ENCODE data around the gene ROBO1.
"Not testable (repeated sequence)": the region's sequence is repeated elsewhere in the genome, so short reads cannot be mapped to it uniquely, and the experiment has no call there.

The ROBO1 gene

DNA sequence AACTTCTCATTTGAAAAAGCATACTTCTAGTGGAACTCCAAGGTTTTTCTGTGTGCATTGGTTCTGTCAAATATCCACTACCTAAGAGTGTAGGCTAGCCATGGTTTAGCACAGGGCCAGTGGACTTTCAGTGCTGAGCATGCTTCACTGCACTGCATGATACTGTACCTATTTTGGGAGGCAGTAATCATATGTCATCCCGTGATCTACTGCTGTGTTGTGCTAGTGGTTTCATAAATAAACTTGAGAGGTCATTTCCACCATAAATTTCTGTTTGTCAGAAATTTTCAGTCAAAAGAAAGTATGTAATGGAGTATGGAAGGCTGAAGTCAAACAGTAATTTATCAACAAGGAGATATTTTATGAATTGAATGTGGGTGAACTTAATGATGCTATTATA is 203.6 kb downstream of the ROBO1 start:
- Histone ChIP-seq H3K27ac (no peak overlapping the region), H3K4me3 (no peak overlapping the region)

DNA sequence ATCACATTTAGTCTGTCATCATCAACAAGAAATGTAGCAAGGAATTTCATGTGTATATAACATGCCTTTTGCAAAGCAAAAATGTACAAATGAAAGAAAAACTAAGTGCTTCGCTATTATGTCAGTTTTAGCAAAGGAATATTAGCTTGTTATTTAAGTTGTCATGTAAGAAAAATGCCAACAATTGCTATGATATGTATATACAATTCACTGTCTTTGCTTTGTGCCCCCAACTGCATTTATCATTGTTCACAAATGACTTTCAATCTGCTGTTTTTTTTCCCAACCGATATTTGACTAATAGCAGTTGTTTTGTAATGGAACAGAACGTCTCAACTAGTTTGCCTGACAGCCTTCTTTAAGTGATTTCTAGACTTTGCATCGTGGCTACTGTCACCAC is 207.1 kb downstream of the ROBO1 start:
- Histone ChIP-seq H3K4me3 (no peak overlapping the region), H3K27ac (no peak overlapping the region)

DNA sequence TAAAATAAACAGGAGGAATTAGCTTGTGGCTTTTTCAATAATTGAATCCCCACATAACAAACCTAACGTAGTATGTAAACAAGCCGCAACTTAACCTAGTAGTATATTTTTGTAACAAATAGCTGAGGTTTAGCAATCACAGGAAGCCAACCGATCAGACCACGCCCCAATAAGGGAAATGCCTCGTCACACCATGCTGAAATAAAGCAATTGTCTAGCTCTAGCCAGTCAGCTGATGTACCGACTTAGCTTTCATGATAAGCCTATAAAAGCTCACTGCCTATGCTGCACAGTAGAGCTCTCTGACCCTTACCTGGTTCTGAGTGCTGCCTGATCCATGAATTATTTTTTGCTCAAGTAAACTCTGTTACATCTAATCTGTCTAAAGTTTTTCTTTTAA is 208.9 kb downstream of the ROBO1 start:
- no peak overlapping the region for H3K27ac ChIP-seq
- no peak overlapping the region for H3K4me3 ChIP-seq

DNA sequence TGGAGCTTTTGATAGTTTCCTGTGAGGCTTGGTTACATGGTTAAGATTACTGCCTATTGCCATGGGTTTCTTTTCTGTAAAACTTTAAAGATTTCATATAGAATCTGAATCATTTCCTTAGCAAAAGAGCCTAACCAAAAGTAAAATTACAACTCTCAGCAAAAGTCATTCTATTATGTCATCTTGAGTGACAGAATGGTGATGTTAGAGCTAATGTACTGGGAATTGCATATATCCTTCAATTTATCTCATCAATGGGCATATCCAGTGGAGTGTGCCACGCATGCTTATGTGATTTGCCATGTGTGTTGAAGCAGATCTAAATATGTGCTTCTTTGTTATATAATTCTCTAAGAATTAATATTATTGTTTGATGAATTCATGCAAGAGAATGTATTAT is 212.1 kb downstream of the ROBO1 start:
- no peak overlapping the region for H3K4me3 ChIP-seq
- H3K27ac ChIP-seq: no peak overlapping the region

DNA sequence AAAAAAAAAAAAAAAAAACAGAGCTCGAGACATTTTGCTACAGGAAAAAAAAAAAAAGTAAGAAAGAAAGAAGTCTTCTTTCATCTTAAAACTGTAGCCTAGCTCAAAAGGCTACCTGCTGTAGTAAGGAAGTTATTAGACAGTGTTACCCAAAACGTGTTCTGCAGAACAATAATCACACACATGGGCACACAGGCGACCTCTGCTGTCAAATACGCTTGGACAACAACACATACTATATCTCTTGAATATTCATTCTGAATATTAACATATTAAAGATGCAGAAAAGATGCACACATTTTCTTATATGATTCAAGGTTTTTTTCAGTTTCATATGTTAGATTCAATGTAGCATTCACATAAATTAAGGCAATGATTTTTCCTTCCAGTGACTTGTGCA is 215.8 kb downstream of the ROBO1 start:
- no peak overlapping the region for H3K4me3 ChIP-seq
- H3K27ac ChIP-seq: no peak overlapping the region

DNA sequence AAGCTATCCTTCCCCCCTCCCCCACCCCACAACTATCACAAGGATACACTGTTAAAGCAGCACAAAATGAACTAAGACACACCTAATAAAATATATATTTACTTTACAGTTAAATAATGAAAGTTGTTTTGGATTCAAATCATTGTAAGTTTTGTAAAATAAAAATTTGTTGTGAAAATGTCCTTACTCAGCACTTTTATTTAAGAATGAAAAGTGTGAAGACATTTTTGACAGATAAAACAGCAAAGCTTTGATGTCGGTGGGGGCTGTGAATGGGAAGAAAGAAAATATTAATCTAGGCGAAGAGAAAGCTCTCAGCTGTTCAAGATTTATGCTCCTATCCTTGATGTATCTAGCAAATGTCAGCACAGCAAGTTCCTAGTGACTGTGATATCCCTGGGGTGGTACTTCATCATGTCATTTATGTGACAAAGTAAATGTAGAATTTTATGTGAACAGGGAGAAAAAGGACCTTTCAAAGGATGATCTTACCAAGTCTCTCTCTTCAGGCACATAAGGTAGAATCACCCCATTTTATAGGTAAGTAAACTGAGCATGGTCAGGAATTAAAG is 216.4 kb downstream of the ROBO1 start:
- Histone ChIP-seq H3K4me3 (no peak overlapping the region), H3K27ac (no peak overlapping the region)

DNA sequence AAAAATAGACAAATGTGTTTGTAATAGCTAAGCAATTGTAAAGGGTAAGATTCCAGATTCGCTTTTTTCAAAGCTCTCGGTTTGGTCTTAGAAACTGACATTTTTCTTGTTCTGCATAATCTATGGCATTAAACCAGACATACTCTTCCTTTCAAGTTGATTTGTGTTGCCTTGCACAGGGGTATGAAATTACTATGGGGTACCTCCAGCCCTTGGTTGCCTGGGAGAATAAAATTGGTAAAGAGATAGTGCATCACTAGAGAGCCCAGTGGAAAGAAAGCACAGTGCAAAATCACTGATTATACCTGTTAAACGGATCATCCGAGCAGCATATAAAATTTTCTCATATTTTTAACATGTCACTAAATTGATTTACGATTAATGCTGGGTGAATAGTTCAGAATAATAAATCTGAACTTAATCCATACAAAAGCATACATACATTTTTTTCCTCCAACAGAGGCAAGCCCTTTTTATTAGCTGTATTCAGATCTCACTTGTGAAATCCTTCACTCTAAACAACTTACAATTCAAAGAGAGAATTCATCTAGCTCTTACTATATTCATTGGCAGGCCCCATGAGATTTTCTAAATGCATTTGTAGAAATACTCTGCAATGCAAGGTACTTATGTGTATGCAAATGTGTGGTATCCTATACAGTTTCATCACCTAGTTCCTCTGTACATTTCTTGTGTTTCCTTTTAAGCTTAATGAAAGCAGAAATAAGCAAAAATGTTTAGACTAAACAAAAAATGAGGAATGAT is 224.4 kb downstream of the ROBO1 start:
- no peak overlapping the region for H3K27ac ChIP-seq
- no peak overlapping the region for H3K4me3 ChIP-seq

DNA sequence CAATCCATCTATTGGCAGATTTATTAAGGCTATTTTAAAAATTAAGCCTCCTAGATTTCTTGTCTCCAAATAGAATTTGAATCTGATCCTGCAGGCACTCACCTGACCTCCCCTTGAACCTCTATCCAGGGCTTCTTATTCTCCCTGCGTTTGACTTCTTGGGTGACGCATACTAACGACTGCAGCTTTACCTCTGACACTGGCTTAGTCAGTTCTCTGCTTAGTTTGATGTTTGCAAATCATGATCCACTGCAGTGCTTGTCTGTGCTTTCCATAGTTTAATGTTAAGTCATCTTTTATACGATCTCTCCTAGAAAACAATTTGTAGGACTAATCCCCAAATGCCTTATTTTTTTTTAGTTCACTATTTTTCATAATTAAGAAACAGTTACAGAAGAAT is 233.1 kb downstream of the ROBO1 start:
- Histone ChIP-seq H3K4me3 (no peak overlapping the region), H3K27ac (no peak overlapping the region)

DNA sequence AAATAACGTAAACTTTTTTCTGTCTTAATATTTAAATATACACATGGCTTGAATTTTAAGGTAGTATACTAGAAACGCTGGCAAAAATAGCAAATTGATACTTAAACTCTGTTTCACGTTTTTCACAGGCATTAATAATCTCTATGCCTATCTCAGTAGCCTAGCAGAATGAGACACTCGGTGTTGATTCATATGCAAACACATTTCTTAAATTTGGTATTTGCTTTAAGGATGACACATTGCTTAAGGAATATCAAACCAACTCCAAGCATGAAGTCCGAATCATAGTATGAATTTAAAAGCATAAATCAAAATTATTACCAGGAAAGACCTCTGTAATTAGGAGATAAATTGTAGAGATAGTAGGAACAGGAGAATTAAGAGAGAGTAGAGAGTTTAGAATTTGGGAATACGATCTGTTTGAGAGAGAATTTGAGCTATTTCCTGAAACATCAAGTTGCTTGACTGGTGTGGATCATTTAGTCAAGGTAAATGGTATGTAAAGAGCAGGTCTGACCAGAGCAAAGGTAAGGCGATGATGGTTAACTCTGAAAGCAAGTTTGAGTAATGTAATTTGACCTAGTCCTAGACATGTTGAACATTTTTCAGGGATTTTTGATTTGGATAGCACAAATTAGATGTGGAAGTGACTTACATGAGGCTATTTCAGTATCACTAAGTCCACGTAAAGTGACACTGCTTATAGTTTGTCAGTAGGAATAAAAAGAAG is 236.1 kb downstream of the ROBO1 start:
- H3K27ac ChIP-seq: no peak overlapping the region
- H3K4me3 ChIP-seq: no peak overlapping the region

DNA sequence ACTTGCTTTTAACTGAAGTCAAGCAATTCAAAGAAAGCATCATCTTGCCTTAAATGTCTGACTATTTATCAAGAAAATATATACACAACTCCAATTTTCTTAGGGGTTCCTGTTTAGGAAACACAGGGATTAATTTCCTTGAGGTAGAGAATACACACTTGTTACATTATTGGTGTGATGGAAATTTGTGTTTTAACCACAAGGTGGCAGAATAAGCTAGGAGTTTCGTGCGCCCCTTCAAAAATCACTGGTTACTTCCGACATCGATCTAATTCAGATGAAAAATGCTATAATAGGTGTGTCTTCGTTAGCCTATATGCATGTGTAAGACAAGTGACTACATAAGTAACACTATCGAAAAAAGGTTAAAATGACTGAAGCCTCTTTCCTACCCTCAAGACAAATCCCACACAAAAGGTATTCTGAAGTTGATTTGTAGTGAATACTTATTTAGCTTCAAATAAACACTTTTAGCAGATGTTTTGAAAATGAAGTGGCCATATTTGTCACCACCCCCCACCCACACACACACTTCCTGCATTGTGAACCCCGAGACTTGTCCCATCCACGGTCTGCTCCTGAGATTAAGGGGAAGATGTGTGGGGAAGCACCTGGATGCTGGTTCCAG is 246.5 kb downstream of the ROBO1 start:
- Histone ChIP-seq H3K27ac (no peak overlapping the region), H3K4me3 (no peak overlapping the region)

DNA sequence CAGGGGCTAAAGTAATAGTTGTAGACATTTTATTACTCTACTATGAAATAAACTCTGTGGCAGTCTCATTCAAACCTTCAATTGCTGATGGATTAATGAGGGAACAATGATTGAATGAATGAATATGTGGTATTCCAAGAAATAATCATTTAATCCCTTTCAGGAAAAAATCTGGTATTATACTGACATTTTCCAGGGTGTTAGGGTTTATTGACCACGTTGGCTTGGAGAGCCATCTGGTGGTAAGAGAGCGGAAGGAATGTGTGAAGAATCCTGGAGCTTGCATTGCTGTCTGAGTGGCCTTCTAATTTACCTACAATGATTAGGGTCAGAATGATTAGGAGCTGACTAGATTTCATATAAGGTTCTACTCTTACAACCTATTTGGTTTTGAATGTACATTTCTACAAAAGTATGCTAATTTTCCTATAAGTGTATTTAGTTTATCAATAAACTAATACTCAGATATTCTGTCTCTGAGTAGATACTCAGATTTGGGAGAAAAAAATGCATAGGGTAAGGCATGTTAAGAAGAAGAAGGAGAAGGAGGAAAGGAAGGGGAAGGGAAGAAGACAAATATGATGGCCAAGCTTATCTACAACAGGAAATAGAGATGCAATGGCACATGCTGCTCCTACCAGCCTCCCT is 249.9 kb downstream of the ROBO1 start:
- H3K27ac ChIP-seq: no peak overlapping the region
- no peak overlapping the region for H3K4me3 ChIP-seq

DNA sequence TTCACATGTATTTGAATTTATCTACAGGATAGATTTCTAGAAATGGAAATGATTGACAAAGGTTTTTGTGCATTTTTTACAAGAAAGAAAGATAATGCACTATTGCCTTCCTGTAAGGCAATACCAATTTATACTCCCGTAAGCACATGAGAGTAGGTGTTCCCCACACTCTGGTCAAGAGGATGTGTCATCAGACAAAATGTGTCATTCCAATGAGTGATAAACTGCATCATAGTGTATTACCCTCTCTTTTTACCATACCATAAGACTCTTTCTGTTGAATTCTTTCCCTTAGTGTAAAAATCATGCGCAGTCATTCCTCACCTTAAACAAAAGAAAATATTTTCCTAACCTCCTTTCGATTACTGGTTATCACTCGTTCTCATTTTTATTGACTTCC is 251.0 kb downstream of the ROBO1 start:
- no peak overlapping the region for H3K27ac ChIP-seq
- H3K4me3 ChIP-seq: no peak overlapping the region

DNA sequence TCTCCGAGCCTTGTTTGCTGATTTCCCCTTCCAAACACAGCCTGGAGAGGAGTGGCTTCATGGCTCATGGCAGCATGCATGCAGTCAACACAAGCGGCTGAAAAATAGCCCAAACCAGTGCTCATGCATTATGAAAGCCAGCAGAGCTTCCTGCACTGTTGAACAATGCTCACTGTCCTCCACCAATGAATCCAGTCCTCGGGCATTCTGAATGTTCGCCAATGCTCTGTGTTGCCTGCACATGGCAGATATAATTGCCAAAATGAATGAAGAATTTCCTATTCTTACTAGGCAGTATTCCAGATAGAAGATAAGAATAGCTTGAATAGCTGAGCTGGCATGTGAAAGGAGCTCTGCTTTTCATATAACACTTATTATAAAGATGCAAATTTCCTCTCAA is 252.7 kb downstream of the ROBO1 start:
- Histone ChIP-seq H3K27ac (no peak overlapping the region), H3K4me3 (no peak overlapping the region)

DNA sequence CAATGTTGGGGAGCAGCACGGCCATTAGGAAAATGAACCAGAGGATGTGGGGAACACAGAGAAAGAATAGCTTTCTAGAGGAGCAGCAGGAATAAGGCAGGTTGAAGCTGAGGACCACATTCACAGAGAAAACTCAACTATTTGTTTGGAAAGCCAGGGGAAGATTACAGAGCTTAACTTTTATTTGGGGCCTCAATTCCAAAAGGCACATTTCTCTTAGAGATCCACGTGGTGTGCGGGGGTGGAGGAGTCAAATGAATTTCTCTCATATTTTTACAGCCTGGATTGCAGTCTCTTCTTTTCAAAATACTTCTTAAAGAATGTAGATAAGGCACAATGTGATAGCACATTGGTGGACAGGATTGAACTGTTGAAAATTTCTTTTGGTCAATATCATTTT is 253.7 kb downstream of the ROBO1 start:
- Histone ChIP-seq H3K4me3 (no peak overlapping the region), H3K27ac (no peak overlapping the region)

DNA sequence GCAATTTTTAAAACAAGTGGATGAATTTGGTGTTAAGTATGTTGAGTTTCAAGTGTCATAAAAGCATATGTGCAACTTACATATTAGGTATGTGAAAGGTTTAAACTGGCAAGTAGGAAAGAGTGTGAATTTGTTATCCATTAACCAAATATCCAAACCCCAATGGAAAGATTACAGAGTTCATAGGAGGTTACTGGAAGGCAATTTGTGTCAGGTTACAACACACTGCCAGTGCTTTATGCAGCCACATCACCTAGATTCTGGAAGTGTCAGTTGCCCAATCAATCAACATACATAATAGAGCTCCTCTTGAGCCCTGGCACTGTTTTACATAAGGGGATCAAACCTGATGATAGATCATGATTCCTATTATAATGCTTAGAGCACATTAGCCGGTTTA is 261.0 kb downstream of the ROBO1 start:
- Histone ChIP-seq H3K27ac (no peak overlapping the region), H3K4me3 (no peak overlapping the region)

DNA sequence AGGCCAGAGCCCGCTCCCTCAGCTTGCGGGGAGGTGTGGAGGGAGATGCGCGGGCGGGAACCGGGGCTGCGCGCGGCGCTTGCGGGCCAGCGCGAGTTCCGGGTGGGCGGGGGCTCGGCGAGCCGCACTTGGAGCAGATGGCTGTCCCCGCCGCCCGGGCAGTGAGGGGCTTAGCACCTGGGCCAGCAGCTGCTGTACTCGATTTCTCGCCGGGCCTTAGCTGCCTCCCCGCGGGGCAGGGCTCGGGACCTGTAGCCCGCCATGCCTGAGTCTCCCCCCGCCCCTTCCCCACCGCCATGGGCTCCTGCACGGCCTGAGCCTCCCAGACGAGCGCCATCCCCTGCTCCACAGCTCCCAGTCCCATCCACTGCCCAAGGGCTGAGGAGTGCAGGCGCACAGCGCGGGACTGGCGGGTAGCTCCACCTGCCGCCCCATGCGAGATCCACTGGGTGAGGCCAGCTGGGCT is 265.5 kb downstream of the ROBO1 start:
- not testable (repeated sequence) for H3K4me3 ChIP-seq, H3K27ac ChIP-seq

DNA sequence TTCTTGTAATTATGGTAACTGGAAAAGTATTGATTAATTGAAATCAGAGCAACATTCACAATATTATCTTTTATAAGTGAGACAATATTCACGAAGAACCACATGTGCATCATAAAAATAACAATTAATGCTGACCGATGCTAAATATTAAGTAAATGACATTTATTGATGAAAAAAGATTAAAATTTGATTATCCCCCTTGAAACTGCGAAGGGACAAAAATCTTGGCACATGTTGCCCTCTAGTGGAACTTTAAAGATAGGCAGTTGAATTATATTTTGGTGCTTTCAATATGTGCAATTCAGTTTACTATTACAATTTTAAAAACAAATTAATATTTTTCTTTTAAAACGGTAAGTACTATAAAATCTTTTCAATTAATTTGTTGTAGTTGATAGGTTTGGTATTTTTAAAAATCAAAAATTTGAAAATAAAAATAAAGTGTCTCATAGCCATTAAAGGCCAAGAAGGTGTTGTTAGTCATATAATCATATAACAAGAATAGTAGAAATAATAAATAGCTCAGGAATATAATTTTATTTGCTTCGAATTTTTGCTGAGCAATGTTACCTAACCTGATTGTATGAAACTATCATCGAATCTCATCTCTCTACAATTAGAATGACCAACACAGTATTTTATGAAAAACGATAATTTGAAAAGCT is 270.2 kb downstream of the ROBO1 start:
- no peak overlapping the region for H3K4me3 ChIP-seq
- H3K27ac ChIP-seq: no peak overlapping the region

DNA sequence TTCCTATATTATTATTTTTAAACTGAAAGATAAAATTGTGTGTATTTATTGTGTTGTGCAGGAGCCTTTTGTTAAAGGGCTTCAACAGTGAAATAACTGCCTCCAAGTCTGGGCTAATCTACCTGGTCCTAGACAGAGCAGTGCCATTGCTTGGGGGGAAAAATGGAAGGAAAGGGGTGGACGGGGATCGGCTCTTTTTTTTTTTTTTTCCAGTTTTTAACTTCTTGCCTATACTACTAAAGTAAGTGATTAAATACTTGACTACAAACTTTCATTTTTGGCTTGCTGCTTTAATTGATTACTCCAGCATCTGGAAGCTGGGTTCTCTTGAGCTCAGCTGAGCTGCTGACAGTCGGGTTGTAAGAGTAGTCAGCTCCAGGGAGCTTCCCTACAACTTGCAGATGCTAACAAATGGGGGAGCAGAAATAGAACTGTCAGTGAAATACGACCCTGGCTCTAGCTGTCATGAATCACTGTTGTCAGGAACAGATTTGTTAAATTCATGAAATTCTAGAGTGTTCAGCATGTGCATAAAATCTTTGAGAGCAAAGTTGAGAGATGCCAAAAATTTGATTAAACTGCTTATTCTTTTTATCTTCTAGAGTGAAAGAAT is 276.7 kb downstream of the ROBO1 start:
- no peak overlapping the region for H3K4me3 ChIP-seq
- no peak overlapping the region for H3K27ac ChIP-seq

Measured in skin epidermis (tissue), 12 donors.